NT2/D1 (cell line): ENCODE data around the gene BCHE.

Source experiments
- DNase-seq: peaks from one replicate; pipeline ENCODE4 v3.0.0-alpha.2; 2011; ENCODE audit warnings: low read depth, low spot score
- H3K27me3 ChIP-seq: 2 replicates; pipeline ENCODE4 v1.6.0; 2011; ENCODE audit warnings: mild to moderate bottlenecking; ENCODE audit not compliant: insufficient read length, insufficient read depth
- H3K36me3 ChIP-seq: 2 replicates; pipeline ENCODE4 v1.6.1; 2011; ENCODE audit warnings: mild to moderate bottlenecking, low read length, mixed read lengths; ENCODE audit not compliant: insufficient read depth, insufficient read length
- H3K4me1 ChIP-seq: 2 replicates; pipeline ENCODE4 v1.5.1; 2011; ENCODE audit not compliant: insufficient read depth, insufficient read length
- H3K4me3 ChIP-seq: 2 replicates; pipeline ENCODE4 v1.5.1; 2011; ENCODE audit warnings: low read depth; ENCODE audit not compliant: insufficient read length
- H3K9ac ChIP-seq: 2 replicates; pipeline ENCODE4 v1.6.0; 2011; ENCODE audit warnings: low read depth; ENCODE audit not compliant: insufficient read length
- H3K9me3 ChIP-seq: 2 replicates; pipeline ENCODE4 v1.5.1; 2011; ENCODE audit warnings: mild to moderate bottlenecking, low read length; ENCODE audit not compliant: insufficient read depth
- SUZ12 ChIP-seq: IDR thresholded peaks from 2 replicates; pipeline ENCODE4 v1.6.1; 2011; ENCODE audit not compliant: insufficient read length, insufficient read depth; ENCODE audit errors: extremely low read depth
- YY1 ChIP-seq: IDR thresholded peaks from 2 replicates; pipeline ENCODE4 v1.6.1; 2011; ENCODE audit not compliant: insufficient read length, insufficient read depth
- ZNF274 ChIP-seq: IDR thresholded peaks from 2 replicates; pipeline ENCODE4 v1.6.1; 2011; ENCODE audit warnings: mild to moderate bottlenecking, low read depth, low read length

The BCHE gene

DNA sequence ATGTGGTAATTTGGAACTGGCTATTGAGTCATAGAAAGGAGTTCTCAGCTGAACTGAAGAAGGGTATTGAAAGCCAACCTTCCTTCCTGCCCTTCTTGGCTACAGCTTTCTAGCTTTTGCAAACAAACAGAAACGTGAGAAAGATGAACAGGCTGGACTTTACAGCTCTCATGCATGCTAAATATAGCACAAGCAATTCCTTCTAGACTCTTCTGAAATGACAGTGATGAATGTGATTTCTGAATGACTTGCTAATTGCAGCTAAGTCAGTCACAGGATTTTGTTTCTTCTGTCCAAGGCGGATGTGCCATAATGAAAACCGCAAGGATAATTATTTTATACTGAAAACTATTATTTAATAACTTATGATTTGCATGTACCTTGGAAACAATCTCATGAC is 36.3 kb downstream of the BCHE start:
- no peak overlapping the region for H3K9ac ChIP-seq
- TF ChIP-seq YY1 (no peak), SUZ12 (no peak), ZNF274 (no peak)
- H3K27me3 ChIP-seq = no peaks in the 10 kb centered on the region
- H3K4me3 ChIP-seq = no peak overlapping the region
- no peak for DNase-seq
- no peaks in the 10 kb centered on the region for H3K36me3 ChIP-seq
- H3K9me3 ChIP-seq = no peaks in the 10 kb centered on the region
- H3K4me1 ChIP-seq = no peaks in the 10 kb centered on the region

DNA sequence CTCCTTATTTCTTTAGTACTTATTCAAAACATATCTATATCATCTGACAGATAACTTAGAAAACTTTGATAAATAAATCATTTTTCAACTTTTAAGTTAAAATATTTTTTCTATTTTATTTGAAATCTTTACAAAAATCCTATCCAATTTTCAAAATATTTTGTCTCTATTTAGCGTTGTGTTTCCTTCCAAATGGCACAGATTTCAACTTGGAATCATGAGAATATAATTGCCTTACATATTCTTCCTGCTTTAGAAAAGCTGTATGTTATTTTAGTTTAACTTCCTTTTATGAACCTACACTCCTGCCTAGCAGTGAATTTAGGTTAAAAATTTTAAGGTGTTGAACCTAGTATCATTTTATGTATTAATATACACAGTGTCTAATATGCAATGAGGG is 38.2 kb downstream of the BCHE start:
- H3K4me1 ChIP-seq = no peaks in the 10 kb centered on the region
- H3K36me3 ChIP-seq = no peaks in the 10 kb centered on the region

DNA sequence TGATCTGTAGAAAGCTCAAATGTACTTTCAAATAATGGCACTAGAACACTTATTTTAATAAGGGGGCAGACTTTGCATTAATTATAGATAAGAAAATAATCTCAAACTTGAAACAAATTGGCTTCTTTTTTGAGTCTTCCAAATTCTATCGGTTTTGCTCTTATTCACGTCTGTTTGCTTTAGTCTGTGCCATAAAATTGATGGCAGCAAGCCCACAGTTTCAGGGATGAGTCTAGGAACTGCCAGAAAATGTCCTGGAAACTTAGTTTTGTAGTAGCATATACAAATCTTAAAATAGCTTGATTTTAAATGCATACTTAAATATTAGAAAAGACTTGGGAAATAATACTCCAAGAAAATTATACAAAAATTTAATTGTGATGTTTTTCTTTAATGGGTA is 39.7 kb downstream of the BCHE start:
- no peaks in the 10 kb centered on the region for H3K27me3 ChIP-seq
- TF ChIP-seq ZNF274 (no peak), SUZ12 (no peak), YY1 (no peak)
- H3K36me3 ChIP-seq = no peaks in the 10 kb centered on the region
- no peak overlapping the region for H3K4me3 ChIP-seq
- DNase-seq = no peak
- H3K9me3 ChIP-seq = no peaks in the 10 kb centered on the region
- H3K9ac ChIP-seq = no peak overlapping the region
- no peaks in the 10 kb centered on the region for H3K4me1 ChIP-seq

More for the DNA sequence above, 38.2 kb downstream of the BCHE start:
- no peaks in the 10 kb centered on the region for H3K27me3 ChIP-seq
- H3K4me3 ChIP-seq = no peak overlapping the region
- no peak overlapping the region for H3K9ac ChIP-seq
- DNase-seq = no peak
- H3K9me3 ChIP-seq = no peaks in the 10 kb centered on the region
- TF ChIP-seq YY1 (no peak), SUZ12 (no peak), ZNF274 (no peak)

DNA sequence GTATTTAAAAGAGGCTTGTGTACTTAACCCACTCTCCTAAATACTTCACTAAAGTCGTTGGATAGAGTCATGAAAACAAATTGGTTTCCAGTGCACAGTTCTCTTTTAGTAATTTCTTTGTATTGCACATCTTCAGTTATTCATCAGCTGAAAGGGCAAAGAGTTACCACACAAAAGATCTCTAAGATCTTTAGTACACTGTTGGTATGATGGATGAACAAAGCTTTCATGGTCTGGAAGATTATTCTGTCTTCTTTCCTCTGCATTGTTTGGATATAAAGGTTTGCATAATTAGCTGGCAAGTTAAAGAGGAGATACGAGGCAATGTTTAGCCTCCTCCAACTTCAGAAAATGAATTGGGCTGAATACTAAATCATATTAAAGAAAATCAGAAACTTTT is 40.5 kb downstream of the BCHE start:
- H3K9me3 ChIP-seq = no peaks in the 10 kb centered on the region
- H3K9ac ChIP-seq = no peak overlapping the region
- H3K4me3 ChIP-seq = no peak overlapping the region
- no peaks in the 10 kb centered on the region for H3K36me3 ChIP-seq
- no peak for DNase-seq
- TF ChIP-seq YY1 = no peak
- TF ChIP-seq SUZ12 = no peak
- no peak for TF ChIP-seq ZNF274
- H3K27me3 ChIP-seq = no peaks in the 10 kb centered on the region
- no peaks in the 10 kb centered on the region for H3K4me1 ChIP-seq

DNA sequence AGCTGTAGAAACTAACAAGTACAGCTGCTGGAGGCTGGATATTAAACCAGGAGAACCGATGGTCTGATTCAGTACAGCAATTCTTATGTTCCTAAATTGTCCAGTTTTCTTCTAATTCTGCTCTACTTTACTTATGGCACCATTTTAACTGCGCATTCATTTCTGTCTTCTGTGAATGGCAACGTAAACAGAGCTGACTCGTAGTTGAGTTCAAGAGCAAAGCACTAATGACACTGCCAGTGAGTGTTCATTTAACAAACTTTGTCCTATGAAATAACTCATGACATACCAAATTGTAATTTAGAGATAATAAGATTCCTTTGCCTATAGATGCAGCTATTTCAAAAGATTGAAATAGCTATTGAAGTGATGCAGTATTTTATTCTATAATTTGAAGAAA is 48.7 kb downstream of the BCHE start:
- Histone ChIP-seq H3K9me3 (no peaks in the 10 kb centered on the region), H3K36me3 (no peaks in the 10 kb centered on the region), H3K9ac (no peak overlapping the region), H3K4me3 (no peak overlapping the region), H3K27me3 (no peaks in the 10 kb centered on the region), H3K4me1 (no peaks in the 10 kb centered on the region)
- no peak for TF ChIP-seq ZNF274
- no peak for DNase-seq

DNA sequence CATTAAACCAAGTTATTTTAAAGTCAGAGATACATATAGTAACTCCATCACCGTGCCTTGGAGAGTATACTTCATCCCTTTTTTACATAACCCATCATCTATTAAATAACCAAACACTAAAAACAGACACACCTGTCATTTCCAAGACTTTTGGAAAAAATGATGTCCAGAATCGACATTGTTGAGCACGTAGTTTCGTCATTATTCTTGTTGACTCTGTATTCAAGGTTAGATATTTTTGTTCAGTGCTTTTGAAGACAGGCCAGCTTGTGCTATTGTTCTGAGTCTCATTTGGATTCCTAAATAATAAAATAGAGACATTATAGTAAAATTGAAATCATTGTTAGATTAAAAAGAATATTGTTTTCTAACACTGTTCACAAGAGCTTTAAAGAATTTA is 51.2 kb downstream of the BCHE start:
- Histone ChIP-seq H3K4me3 (no peak overlapping the region), H3K4me1 (no peaks in the 10 kb centered on the region), H3K27me3 (no peaks in the 10 kb centered on the region), H3K36me3 (no peaks in the 10 kb centered on the region), H3K9me3 (no peaks in the 10 kb centered on the region), H3K9ac (no peak overlapping the region)
- DNase-seq = no peak
- TF ChIP-seq SUZ12 (no peak), ZNF274 (no peak), YY1 (no peak)

DNA sequence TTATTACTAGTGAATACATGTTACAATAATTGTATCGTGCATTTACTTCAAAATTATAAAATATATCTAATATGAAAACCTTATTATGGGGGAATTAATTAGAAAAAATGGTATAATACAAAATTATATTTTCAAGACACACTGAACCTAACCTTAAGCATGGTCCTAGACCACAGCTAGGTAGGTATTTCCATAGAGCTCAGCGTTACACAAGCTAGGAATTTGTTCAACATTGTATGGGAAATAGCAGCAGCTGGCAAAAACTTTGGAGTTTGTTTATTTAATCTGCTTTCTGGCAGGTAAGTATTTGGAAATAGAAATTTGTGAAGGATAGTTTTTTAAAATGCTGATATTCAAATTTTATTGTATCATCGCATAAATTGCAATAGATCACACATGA is 52.9 kb downstream of the BCHE start:
- no peaks in the 10 kb centered on the region for H3K36me3 ChIP-seq
- H3K4me1 ChIP-seq = no peaks in the 10 kb centered on the region
- H3K27me3 ChIP-seq = no peaks in the 10 kb centered on the region
- no peak for DNase-seq
- TF ChIP-seq YY1 (no peak), ZNF274 (no peak), SUZ12 (no peak)
- no peaks in the 10 kb centered on the region for H3K9me3 ChIP-seq
- H3K4me3 ChIP-seq = no peak overlapping the region
- no peak overlapping the region for H3K9ac ChIP-seq

DNA sequence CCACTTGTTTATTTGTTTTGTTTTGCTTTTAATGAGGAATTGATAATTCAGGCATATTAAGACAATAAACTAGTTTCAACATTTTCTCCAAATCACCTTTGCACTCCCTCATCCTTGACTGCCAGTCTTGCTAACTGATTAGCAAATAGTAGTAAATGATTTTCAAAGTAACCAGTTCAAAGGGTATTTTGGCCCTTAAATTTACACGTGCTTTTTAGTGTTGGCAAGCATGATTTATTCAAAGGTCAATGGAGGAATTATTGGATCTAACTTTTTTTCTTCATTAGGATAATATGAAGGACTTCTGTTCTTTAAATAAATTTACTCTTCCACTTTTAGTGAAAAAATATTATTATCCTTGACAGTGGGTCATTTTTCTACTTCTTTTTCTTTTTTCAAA is 53.8 kb downstream of the BCHE start:
- Histone ChIP-seq H3K27me3 (no peaks in the 10 kb centered on the region), H3K9me3 (no peaks in the 10 kb centered on the region), H3K4me1 (no peaks in the 10 kb centered on the region), H3K9ac (no peak overlapping the region), H3K36me3 (no peaks in the 10 kb centered on the region), H3K4me3 (no peak overlapping the region)
- TF ChIP-seq SUZ12 (no peak), ZNF274 (no peak), YY1 (no peak)
- no peak for DNase-seq
